GM10248 (cell line): ENCODE results near the gene MAML2.

ENCODE experiments used
- CTCF ChIA-PET: fragments of 300-600 bp; sonication (Branson Sonifier 250); formaldehyde crosslinking; extraction: SDS; loops from one replicate; lab custom pipeline; 2021; ENCODE audit warnings: antibody characterized with exemption; lab: Yijun Ruan, JAX
- POLR2A ChIA-PET: fragments of 350-650 bp; sonication (Branson Sonifier 250); formaldehyde crosslinking; extraction: SDS; loops from one replicate; lab custom pipeline; 2020; ENCODE audit warnings: antibody characterized with exemption; lab: Yijun Ruan, JAX
- DNase-seq: peaks from one replicate; pipeline ENCODE4 v3.0.0; 2012; ENCODE audit errors: extremely low spot score
- CTCF ChIP-seq: IDR thresholded peaks from 2 replicates; pipeline ENCODE4 v1.5.1; 2012; ENCODE audit warnings: mild to moderate bottlenecking, low read depth; ENCODE audit errors: extremely low read depth, missing control alignments, control extremely low read depth

Gene MAML2

GRCh38 chr11:96206955-96207354 is 136.0 kb downstream of the MAML2 start:
- no peak for DNase-seq
- TF ChIP-seq CTCF, result no peak
- ChIA-PET CTCF (interaction anchor here (1.6 kb wide), 1 partner anchor 136 kb away, joined by 3 read pairs; the partner anchor contains the start of gene MAML2), POLR2A (no interaction called here)

- no peak for TF ChIP-seq CTCF
- CTCF ChIA-PET, result interaction anchor here (1.6 kb wide), 1 partner anchor 138 kb away, joined by 3 read pairs; the partner anchor contains the start of gene MAML2
- POLR2A ChIA-PET, result no interaction called here
- DNase-seq, result no peak
Observed at GRCh38 chr11:96205460-96205809, 137.6 kb downstream of the MAML2 start.

GRCh38 chr11:96204721-96205459 is 138.1 kb downstream of the MAML2 start:
- ChIA-PET CTCF (no interaction called here), POLR2A (no interaction called here)
- no peak for DNase-seq
- no peak for TF ChIP-seq CTCF

- TF ChIP-seq CTCF, result no peak
- CTCF ChIA-PET, result no interaction called here
- POLR2A ChIA-PET, result no interaction called here
- no peak for DNase-seq
Observed at GRCh38 chr11:96204366-96204659, 138.7 kb downstream of the MAML2 start.

GRCh38 chr11:96203567-96204365 is 139.2 kb downstream of the MAML2 start:
- TF ChIP-seq CTCF, result no peak
- no peak for DNase-seq
- ChIA-PET CTCF (no interaction called here), POLR2A (no interaction called here)

- CTCF ChIA-PET, result interaction anchor here (1.0 to 1.7 kb wide), 3 partner anchors 9 to 143 kb away, joined by 3 to 6 read pairs (median 4); partner anchors contain the start of gene MAML2
- DNase-seq, result no peak
- POLR2A ChIA-PET, result no interaction called here
- TF ChIP-seq CTCF, result no peak
Observed at GRCh38 chr11:96200243-96200642, 142.8 kb downstream of the MAML2 start.
